Measurements from ENCODE around the gene C10orf105. TPM values are rescaled to one million over a fixed set of nuclear protein-coding genes. Genes with fewer than 3 reads are reported as not detected.

Gene C10orf105
- total and polyA plus RNA-seq, 2 donors (not counting 1 experiment from before 2014, with no cell fraction given): under 0.01 to 0.14 TPM

DNA sequence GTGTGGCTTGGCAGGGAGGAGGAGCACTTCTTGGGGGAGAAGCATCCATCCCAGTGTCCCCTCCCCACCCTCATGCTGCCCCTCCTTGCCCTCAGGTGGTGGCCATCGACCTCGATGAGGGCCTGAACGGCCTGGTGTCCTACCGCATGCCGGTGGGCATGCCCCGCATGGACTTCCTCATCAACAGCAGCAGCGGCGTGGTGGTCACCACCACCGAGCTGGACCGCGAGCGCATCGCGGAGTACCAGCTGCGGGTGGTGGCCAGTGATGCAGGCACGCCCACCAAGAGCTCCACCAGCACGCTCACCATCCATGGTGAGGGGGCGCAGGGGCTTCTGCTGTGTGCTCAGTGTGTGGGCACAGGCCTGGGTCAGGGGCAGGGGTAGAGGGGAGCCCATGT is 14.8 kb downstream of the C10orf105 start:
- no peak overlapping the region for H3K4me2 ChIP-seq (ENCODE audit: extremely low read depth, insufficient read depth, low read length)
- no peak overlapping the region for H3K4me3 ChIP-seq (replicated peaks in 1 of 4; ENCODE audit: control extremely low read depth in 1 of 4, insufficient read depth in 1 of 4, low read depth in 3 of 4, low read length in 4 of 4)
- H3K9me3 ChIP-seq (ENCODE audit: control insufficient read depth, insufficient read depth, low read depth, low read length): no peaks in the 10 kb centered on the region
- no peak overlapping the region for H3K27ac ChIP-seq (ENCODE audit: insufficient read depth, low read length)
- no peak for DNase-seq (ENCODE audit: low read depth in 2 of 2)
- H3K79me2 ChIP-seq (ENCODE audit: control insufficient read depth, insufficient read depth, low read length): no peaks in the 10 kb centered on the region
- no peak for TF ChIP-seq EZH2 (IDR thresholded peaks at IDR 0.05; ENCODE audit: low read length, missing control alignments)
- TF ChIP-seq, protein P1, sequence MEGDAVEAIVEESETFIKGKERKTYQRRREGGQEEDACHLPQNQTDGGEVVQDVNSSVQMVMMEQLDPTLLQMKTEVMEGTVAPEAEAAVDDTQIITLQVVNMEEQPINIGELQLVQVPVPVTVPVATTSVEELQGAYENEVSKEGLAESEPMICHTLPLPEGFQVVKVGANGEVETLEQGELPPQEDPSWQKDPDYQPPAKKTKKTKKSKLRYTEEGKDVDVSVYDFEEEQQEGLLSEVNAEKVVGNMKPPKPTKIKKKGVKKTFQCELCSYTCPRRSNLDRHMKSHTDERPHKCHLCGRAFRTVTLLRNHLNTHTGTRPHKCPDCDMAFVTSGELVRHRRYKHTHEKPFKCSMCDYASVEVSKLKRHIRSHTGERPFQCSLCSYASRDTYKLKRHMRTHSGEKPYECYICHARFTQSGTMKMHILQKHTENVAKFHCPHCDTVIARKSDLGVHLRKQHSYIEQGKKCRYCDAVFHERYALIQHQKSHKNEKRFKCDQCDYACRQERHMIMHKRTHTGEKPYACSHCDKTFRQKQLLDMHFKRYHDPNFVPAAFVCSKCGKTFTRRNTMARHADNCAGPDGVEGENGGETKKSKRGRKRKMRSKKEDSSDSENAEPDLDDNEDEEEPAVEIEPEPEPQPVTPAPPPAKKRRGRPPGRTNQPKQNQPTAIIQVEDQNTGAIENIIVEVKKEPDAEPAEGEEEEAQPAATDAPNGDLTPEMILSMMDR (conservative IDR thresholded peaks at IDR 0.05 in 1 of 2, IDR thresholded peaks at IDR 0.05 in 1 of 2; ENCODE audit: low read depth in 1 of 2, low read length in 2 of 2): no peak
- peaks cover 12% of the 10 kb centered on the region for H3K27me3 ChIP-seq (ENCODE audit: control insufficient read depth, insufficient read depth, low read length)
- no peaks in the 10 kb centered on the region for H4K20me1 ChIP-seq (ENCODE audit: control insufficient read depth, extremely low read depth, insufficient read depth, low read length)
- H3K36me3 ChIP-seq (ENCODE audit: control insufficient read depth, insufficient read depth, low read length): no peaks in the 10 kb centered on the region
- no peak overlapping the region for H2AFZ ChIP-seq (ENCODE audit: low read length)
- no peaks in the 10 kb centered on the region for H3K4me1 ChIP-seq (ENCODE audit: control insufficient read depth, extremely low read depth, insufficient read depth, low read length)
- H3K9ac ChIP-seq (ENCODE audit: insufficient read depth, low read length): no peak overlapping the region

GRCh38 chr10:71703577-71703976 is 16.0 kb downstream of the C10orf105 start:
- no peaks in the 10 kb centered on the region for H3K36me3 ChIP-seq (ENCODE audit: control insufficient read depth, insufficient read depth, low read length)
- H3K4me1 ChIP-seq (ENCODE audit: control insufficient read depth, extremely low read depth, insufficient read depth, low read length): no peaks in the 10 kb centered on the region
- no peak overlapping the region for H3K27ac ChIP-seq (ENCODE audit: insufficient read depth, low read length)
- H3K27me3 ChIP-seq (ENCODE audit: control insufficient read depth, insufficient read depth, low read length): peaks cover 12% of the 10 kb centered on the region
- no peak overlapping the region for H3K4me3 ChIP-seq (replicated peaks in 1 of 4; ENCODE audit: control extremely low read depth in 1 of 4, insufficient read depth in 1 of 4, low read depth in 3 of 4, low read length in 4 of 4)
- H4K20me1 ChIP-seq (ENCODE audit: control insufficient read depth, extremely low read depth, insufficient read depth, low read length): no peaks in the 10 kb centered on the region
- no peaks in the 10 kb centered on the region for H3K9me3 ChIP-seq (ENCODE audit: control insufficient read depth, insufficient read depth, low read depth, low read length)
- TF ChIP-seq, protein P1 (conservative IDR thresholded peaks at IDR 0.05 in 1 of 2, IDR thresholded peaks at IDR 0.05 in 1 of 2; ENCODE audit: low read depth in 1 of 2, low read length in 2 of 2): no peak
- TF ChIP-seq EZH2 (IDR thresholded peaks at IDR 0.05; ENCODE audit: low read length, missing control alignments): no peak
- H3K9ac ChIP-seq (ENCODE audit: insufficient read depth, low read length): no peak overlapping the region
- no peaks in the 10 kb centered on the region for H3K79me2 ChIP-seq (ENCODE audit: control insufficient read depth, insufficient read depth, low read length)
- no peak overlapping the region for H2AFZ ChIP-seq (ENCODE audit: low read length)
- H3K4me2 ChIP-seq (ENCODE audit: extremely low read depth, insufficient read depth, low read length): no peak overlapping the region
- DNase-seq (ENCODE audit: low read depth in 2 of 2): no peak

GRCh38 chr10:71701496-71702132 is 18.0 kb downstream of the C10orf105 start:
- H3K27me3 ChIP-seq (ENCODE audit: control insufficient read depth, insufficient read depth, low read length): peaks cover 12% of the 10 kb centered on the region
- no peak overlapping the region for H3K4me3 ChIP-seq (replicated peaks in 1 of 4; ENCODE audit: control extremely low read depth in 1 of 4, insufficient read depth in 1 of 4, low read depth in 3 of 4, low read length in 4 of 4)
- H3K4me1 ChIP-seq (ENCODE audit: control insufficient read depth, extremely low read depth, insufficient read depth, low read length): no peaks in the 10 kb centered on the region
- TF ChIP-seq, protein P1 (conservative IDR thresholded peaks at IDR 0.05 in 1 of 2, IDR thresholded peaks at IDR 0.05 in 1 of 2; ENCODE audit: low read depth in 1 of 2, low read length in 2 of 2): no peak
- H3K79me2 ChIP-seq (ENCODE audit: control insufficient read depth, insufficient read depth, low read length): no peaks in the 10 kb centered on the region
- H3K27ac ChIP-seq (ENCODE audit: insufficient read depth, low read length): no peak overlapping the region
- H3K9ac ChIP-seq (ENCODE audit: insufficient read depth, low read length): no peak overlapping the region
- no peaks in the 10 kb centered on the region for H3K9me3 ChIP-seq (ENCODE audit: control insufficient read depth, insufficient read depth, low read depth, low read length)
- no peaks in the 10 kb centered on the region for H4K20me1 ChIP-seq (ENCODE audit: control insufficient read depth, extremely low read depth, insufficient read depth, low read length)
- no peak overlapping the region for H2AFZ ChIP-seq (ENCODE audit: low read length)
- DNase-seq (ENCODE audit: low read depth in 2 of 2): no peak
- no peak overlapping the region for H3K4me2 ChIP-seq (ENCODE audit: extremely low read depth, insufficient read depth, low read length)
- no peaks in the 10 kb centered on the region for H3K36me3 ChIP-seq (ENCODE audit: control insufficient read depth, insufficient read depth, low read length)

Data from fibroblast of lung (primary cell).